ENCODE results near the gene PLCB4.

DNA sequence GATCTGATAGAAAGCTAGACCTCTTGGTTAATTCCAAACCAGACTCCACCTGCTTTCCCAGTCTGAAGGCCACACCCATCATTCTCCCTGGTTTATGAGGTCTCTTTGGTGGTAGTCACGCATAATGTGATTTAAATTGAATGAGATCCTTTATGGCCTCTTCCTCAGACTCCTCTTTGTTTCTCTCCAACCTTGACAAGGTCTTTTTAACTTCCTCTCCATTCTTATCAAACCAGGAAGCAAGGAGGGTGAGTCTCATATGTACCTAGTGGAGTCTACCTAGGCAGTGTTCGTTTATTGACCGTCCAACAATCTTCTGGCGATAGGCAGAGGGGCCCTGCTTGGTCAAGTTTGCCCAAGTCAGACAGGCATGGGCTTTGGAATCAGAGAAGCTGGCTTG lies 261.3 kb downstream of the PLCB4 start:
- no peak for TF ChIP-seq POLR2AphosphoS5 (IDR thresholded peaks at IDR 0.05; ENCODE audit: low read depth)
- TF ChIP-seq REST (IDR thresholded peaks at IDR 0.05; ENCODE audit: unreplicated experiment): no peak
- TF ChIP-seq, protein P1, sequence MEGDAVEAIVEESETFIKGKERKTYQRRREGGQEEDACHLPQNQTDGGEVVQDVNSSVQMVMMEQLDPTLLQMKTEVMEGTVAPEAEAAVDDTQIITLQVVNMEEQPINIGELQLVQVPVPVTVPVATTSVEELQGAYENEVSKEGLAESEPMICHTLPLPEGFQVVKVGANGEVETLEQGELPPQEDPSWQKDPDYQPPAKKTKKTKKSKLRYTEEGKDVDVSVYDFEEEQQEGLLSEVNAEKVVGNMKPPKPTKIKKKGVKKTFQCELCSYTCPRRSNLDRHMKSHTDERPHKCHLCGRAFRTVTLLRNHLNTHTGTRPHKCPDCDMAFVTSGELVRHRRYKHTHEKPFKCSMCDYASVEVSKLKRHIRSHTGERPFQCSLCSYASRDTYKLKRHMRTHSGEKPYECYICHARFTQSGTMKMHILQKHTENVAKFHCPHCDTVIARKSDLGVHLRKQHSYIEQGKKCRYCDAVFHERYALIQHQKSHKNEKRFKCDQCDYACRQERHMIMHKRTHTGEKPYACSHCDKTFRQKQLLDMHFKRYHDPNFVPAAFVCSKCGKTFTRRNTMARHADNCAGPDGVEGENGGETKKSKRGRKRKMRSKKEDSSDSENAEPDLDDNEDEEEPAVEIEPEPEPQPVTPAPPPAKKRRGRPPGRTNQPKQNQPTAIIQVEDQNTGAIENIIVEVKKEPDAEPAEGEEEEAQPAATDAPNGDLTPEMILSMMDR (conservative IDR thresholded peaks at IDR 0.05; ENCODE audit: low read depth in 2 of 2): no peak
- TF ChIP-seq CREB1 (CRISPR knock-in tag; IDR thresholded peaks at IDR 0.05; ENCODE audit: low read depth): no peak
- no peak for TF ChIP-seq EZH2 (IDR thresholded peaks at IDR 0.05; ENCODE audit: low read depth, unreplicated experiment)

Data from GM23338 (cell line).